ENCODE measurements around the gene NEUROG2.
"Not testable (repeated sequence)": the region's sequence is repeated elsewhere in the genome, so short reads cannot be mapped to it uniquely, and the experiment has no call there.

The NEUROG2 gene

DNA sequence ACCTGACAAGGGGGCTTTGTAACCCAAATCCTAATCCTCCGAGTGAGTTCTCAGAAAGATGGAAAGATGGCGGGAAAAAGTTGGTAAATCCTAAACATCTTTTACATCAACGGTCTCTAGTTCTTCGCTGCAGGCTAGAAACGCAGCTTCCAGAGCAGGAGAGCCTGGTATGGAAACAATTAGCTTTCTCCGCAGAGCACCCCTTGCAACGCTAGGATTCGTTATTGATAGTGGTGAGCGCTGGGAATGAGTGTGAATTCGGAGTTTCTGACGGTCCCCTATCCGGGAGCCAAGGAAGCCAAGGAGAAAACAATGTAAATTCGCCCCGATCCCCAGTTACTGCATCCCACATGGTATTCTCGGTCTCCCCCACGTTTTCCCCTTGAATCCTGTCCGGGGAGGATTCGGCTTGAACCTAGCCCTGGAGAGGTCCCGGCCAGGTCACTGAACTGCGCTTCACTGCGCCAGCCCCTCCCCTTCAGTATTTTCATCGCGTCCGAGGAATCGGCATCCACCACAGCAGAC, 4.7 kb upstream of the NEUROG2 start:
- no peak for DNase-seq

DNA sequence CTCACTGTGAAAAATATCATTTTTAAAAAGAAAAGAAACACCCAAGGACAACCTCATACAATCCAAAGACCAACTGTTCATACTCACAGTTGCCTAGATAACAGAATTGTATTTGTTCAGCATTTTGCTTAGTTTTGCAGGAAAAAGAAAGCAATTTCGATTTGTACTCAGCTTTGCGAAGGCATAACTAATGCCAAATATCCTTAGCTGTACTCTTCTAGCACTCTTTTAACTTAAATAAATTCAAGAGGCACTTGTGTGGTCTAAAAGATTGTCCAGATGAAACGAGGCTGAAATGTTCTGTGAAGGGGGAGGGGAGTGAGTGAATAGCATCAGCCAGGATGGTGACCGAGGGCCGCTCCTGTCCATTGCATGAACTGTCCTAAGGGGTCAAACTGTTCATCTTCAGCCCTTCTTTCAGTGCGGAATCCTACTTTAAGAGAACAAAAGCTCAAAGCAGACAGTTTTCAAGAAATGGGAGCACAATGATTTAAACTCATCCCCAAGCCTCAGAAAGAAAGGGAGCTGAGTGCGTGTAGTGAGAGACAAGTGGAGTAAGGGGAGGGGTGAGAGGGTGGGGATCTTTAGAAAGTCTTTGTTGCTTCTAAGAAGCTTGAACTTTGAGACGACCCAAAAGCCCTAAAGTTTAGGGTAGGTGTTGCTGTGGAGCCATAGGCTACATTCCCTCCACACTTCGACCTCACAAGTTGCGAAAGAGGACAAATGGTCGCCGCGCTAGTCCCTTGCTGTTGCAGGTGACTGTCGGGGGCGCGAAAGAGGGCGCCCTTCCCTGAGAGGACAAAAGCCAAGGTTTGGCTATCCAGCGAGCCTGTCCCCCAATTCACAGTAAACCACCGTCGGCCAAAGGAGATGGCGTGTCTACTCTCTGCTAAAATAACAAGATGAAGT, 4.0 kb upstream of the NEUROG2 start:
- no peak for DNase-seq

DNA sequence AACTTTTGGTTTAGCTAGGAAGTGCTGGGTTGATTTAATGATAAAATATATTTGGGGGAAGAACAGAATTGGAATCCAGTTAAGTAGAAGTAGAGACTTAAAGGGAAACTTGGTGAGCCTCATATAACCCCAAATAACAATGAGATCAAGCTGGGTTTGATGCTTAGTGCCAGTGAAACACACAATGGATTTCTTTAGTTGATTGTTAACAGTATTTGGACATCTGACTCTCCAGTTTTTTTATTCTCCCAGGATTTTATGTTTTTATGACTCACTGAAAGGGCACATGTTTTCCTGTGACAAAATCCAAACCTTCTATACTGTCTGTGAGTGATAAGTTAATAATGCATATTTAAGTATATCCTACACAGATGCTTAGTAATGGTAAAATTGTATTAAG, 2.7 kb upstream of the NEUROG2 start:
- DNase-seq = no peak

DNA sequence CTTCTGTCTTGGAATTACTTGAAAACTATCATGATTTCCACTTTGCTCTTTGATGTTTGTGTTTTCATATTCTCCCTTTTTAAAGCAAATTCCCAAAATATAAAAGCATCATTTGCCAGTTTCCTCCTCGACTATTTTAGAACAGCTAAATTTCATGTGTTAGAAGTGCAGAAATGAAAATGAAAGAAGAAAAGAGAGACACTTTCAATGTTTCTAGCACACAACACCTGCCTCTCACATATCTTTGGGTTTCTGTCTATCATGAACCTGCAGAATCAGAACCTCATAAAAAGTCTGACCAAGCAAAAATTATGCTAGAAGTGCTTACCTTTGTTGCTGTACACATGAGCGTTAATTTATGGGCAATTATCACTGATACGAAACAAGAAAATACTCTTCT, 1.9 kb upstream of the NEUROG2 start:
- DNase-seq = no peak

DNA sequence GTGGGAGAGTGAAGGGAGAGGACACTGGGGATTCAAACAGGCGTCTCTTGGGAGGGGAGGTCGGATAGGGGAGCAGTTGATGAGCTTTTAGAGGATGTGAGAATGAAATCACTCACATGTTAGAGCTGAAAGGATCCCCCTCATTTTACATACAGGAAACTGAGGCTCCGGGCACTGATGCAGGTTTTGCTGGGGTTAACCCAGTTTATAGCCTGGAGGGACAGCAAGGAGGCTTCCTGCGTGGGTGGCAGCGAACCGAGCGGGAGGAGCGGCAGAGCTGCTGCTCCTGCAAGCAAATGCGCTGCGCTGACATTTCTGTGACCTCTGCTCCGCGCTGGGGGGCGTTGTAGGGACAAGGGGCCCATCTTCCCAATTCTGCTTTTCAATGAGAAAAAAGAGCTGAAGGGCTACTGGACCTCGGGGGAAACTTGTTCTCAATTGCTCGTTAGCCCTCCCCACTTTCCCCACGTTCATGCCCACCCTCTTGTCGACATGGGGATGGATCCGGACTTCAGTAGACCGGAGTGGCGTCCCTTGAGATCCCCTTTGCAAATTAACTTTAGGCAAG, 1.2 kb upstream of the NEUROG2 start:
- DNase-seq = no peak

DNA sequence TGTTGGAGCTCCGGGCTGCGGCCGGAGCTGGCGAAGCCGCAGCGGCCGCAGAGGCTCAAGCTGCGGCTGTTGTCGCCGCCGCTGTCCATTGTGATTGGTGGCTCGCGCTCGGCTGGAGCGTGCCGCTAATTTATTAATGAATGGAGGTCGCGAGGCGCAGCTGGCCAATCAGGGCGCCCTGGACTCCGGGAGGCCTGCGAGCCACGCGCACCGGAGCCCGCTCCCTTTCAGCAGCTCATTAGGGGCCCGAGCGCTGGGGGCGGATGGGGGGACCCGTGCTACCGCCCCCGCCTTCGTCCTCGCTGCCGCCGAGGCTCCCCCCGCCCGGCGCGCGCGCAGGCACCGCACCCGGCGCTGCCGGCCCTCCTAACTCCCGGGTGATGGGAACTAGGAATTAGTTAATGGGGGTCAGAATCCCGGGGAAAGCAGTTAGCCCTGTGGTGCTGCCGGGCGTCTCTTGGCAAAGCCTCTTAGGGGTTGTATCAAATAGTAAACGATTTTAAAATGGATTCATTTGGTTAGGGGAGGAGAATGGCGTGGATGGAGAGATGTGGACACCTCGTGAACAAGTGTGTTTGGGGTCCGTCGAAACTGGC, 589 bp upstream of the NEUROG2 start:
- no peak for DNase-seq

DNA sequence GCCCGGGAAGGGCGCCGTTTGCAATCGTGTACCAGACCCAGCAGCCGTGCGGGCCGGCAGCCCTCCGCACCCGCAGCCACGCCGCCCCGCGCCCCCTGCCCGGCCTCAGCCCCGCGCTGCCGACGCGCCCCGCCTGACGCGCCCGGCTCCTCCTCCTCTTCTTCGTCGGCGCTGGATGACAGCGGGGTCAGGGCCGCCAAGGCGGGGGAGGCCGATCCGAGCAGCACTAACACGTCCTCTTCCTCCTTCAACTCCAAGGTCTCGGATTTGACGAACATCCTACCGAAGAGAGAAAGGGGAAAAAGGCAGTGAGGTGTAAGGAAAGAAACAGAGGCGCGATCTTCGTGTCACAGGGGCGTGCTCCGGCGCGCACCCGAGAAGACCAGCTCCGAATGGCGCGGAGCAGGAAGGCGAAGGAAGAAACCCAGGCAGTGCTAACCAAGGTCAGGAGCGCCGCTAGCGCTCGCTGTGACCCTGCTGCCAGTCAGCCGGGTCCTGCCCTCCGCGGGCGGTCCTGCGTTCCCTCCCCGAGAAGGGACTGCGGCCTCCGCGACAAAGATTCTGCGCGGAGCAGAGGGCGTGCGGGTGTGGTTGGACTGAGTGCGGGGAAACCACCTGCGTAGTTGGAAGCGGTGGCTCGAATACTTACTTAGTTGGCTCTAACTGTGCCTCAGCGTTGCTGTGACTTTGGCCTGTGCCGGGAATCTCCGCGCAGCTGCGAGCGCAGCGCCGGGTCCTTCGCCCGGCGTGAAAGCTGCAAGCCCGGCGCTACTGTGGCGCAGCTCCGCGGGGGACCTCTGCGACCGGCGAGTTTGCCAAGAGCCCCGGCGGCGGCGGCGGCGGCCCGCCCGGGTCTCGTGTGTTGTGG, 548 bp downstream of the NEUROG2 start:
- no peak for DNase-seq

DNA sequence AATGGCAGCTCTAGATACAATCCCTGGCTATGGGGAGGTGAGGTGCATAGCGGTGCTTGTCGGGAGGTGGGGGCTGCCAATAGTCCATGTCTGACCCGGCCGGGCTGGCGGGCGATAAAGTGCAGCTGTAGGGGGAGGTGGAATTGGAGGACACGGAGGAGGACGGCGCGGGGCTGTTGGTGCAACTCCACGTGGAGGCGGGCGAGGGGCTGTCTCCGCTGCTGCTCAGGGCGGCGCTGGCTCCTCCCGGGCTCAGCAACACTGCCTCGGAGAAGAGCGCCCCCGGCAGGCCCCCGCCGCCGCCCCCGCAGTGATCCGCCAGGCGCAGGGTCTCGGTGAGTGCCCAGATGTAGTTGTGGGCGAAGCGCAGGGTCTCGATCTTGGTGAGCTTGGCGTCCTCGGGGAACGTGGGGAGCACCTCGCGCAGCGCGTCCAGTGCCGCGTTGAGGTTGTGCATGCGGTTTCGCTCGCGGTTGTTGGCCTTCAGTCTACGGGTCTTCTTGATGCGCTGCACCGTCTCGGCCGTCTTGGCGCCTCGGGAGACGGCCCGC, 1.3 kb downstream of the NEUROG2 start:
- DNase-seq = no peak

DNA sequence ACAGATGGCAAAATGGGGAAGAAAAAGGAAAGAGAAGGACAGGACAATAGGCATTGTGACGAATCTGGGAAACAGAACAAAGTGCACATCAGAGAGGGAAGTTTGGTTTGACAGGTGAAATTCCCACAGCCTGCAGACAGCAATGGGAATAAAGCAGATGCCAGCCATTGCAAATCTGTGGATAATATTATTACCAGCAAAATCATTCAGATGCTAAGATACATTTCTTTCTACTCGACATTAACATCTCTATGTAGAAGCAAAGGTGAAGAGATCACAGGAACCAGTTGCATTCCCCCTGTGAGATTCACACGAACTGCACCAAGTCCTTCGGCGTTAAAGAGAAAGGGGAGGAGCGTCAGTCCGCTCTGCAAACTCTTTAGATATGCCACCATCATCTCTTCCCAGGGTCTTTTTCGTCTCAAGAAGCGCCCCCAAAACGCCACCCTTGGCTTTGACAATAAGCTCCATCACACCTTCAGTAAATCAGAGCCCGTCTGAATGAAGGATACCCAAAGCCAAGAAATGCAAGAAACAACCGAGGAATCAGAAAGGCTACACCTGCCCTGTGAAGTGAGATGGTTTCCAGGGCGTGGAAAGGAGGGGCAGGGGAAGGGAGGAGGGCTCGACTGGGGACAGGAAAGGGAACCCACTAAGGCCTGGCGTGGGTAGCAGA, 1.9 kb downstream of the NEUROG2 start:
- DNase-seq = no peak

DNA sequence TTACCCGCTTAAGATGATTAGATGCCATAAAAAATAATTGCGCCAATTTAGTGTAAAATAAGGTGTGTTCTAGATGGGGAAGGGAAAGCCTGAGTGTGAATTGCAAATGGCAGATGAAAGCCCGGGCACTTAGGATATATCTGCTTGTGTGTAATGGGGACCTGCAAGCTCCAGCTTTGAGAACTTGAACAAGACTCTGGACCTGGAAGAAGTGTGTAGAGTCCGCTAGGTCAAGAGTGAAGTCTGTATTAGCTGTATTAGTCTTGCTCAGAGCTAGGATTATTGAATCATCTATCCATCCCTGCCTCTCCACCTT, 4.2 kb downstream of the NEUROG2 start:
- no peak for DNase-seq

DNA sequence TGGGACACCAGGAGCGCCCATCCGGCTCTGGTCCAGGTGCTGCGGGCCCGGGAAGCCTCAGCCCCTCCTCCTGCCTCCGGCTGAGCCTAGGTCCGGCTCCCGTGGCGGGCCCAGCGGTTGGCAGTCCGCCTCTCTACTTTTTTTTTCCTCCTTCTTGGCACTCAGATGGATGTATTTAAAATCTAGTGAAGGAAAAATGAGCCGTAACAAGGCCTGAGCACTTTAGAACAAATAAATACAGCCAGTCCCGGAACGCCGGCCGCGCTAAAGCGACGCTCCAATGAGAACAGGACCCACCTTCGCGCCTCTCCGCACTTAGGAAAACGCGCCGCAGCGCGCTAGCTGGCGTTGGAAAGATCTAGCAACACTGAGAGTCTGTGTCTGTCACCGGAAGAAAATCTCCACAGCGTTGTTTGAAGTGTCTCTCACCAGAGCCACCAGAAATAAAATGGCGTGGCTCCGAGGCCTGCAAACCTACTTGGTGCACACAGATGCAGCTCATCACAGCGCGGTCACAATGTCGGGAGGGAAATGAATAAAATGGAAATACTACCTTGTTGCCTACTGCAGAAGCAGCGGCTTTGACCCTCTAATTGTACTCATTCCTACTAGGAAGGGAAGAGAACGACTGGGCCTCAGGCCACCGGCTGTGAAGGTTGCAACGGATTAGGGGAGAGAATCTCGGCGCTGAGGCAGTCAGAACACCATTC, 4.7 kb downstream of the NEUROG2 start:
- no peak for DNase-seq

DNA sequence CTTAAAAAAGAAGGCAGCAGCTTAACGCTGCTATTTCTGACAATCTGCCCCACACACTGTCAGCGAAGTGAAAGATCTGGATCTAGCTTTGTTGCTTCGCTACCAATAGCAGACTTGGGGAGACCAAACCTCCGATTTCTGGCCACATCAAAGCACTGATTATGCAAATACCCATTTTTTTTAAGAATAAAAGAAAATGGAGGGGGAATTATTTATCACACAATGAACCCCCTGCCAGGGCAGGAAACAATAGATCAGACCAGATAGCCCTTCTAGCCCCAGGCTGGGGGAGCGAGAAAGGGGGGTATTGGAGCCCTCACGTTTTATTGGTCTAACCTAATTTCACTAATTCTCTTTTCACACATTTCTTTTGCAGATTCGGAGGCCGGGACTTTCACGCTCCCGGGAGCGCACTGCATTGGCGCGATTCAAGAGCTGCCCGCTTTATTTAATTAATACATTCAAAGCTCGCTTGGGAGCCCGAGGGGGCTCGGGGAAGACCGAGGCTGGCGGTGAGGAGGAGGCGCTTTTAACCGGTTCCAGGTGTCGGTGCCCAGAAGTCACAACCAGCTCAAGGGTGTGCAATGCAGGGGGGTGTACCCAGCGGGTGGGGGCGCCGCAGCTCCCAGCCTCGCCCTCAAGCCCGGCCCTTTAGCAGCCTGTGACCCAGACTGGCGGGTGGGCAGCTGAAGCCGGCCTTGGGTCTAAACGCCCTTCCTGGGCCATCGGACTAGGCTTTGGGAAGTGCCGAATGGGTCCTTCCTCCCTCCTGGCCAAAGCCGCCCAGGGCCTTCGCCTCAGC, 5.5 kb downstream of the NEUROG2 start:
- no peak for DNase-seq

DNA sequence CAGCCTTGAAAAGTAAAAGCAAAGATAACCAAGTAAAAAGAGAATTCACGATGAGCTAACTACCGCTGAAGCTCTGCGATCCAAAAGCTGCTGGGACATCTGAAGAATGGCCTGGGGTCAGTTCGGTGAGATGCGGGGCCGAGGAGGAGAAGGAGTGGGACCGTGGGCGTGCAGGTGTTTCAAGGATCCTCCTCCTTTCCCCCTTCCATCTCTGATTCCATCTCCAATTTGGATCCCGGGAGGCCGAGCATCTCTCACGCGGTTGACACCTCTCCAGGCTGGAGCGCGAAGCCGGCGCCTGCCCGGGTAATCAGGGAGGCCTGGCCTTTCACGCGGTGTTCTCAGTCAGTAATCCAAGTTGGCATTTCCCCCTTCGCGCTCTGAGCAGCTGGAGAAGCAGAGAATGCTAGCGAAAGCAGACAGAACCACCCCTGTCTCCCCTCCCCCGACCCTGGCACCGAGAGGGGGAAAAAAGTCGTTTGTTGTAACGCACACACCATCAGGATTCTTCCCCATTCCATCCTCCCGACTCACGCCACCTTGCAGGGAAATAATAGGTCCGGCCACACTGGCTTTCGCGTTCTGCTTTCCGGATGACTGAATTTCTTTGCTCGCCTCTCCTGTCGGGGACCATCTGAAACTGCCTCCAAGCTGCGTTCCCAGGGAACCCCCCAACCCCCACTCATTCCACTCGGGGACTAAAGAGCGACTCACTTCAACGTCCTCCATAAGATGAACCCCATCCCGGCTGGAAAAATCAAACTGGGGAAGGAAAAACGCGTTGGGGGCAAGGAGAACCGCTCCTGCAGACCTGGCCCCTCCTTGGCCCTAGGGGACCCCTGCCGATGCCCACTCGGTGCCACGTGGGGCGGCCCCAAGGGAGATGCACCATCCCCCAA, 6.5 kb downstream of the NEUROG2 start:
- DNase-seq = no peak

DNA sequence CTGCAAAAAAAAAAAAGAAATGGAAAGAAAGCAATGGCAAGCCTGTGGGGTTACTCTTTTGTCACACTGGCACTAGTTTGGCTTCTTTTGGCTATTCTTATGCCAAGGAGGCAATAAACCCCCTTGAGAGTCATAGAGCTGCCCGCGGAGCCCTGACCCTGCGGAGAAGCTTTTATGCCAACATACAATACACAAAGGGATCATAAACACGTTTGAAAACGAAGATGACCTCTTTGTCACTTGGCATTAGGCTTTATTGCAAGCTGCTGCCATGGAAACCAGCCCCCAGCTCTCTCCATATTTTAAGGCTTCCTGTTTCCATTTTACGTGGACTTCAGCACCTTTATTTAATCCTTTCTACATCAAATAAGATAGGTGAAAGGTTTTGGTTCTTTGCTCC, 7.6 kb downstream of the NEUROG2 start:
- DNase-seq = no peak

DNA sequence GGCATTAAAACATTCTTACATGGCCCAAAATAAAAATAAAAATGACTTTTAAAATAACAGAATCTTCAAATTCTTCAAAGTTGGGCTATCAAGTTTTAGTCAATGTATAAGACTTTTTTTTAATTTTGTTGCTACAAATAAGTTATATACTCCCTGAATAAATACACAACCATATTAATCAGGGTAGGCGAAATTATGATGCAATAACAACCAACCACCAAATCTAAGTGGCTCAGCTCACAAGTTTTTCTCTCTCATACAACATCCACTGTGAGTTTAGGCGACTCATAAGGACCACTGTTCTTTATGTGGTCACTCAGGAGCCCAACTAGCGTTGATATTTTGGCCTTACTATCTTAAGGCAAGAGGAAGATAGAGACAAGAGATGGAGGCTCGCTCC, 11.2 kb downstream of the NEUROG2 start:
- DNase-seq = no peak

DNA sequence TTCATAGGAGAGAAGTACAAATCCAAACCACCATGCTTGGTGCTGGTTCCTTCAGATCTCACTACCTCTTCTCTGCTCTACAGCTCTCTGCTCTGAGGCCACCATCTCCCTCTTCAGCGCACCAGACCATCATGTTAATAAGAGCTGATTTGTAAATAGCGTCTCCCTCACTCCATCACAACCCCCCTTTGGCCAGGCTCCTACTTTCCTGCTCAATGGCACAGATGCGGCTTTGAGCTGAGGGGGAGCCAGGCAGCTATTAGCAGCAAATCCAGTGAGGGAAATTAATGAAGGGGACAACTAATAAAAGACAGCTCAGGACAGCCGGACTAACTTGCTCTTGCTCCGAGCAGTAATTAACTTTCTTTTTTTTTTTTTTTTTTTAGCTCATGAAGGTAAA, 13.1 kb downstream of the NEUROG2 start:
- no peak for DNase-seq

DNA sequence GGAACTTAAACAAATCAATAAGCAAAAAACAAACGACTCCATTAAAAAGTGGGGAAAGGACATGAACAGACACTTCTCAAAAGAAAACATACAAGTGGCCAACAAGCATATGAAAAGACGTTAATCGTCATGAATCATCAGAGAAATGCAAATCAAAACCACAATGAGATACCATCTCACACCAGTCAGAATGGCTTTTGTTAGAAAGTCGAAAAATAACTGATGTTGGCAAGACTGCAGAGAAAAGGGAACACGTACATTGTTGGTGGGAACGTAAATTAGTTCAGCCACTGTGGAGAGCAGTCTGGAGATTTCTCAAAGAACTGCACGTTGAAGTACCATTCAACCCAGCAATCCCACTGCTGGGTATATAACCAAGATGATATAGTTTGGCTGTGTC, 23.7 kb downstream of the NEUROG2 start:
- no peak for DNase-seq

DNA sequence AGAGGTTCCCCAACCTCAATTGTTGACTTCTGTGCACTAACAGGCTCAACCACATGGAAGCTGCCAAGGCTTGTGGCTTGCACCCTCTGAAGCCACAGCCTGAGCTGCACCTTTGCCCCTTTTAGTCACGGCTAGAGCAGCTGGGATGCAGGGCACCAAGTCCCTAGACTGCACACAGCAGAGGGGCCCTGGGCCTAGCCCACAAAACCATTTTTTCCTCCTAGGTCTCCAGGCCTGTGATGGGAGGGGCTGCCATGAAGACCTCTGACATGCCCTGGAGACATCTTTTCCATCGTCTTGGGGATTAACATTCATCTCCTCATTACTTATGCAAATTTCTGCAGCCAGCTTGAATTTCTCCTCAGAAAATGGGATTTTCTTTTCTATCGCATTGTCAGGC, 25.2 kb downstream of the NEUROG2 start:
- not testable (repeated sequence) for DNase-seq

DNA sequence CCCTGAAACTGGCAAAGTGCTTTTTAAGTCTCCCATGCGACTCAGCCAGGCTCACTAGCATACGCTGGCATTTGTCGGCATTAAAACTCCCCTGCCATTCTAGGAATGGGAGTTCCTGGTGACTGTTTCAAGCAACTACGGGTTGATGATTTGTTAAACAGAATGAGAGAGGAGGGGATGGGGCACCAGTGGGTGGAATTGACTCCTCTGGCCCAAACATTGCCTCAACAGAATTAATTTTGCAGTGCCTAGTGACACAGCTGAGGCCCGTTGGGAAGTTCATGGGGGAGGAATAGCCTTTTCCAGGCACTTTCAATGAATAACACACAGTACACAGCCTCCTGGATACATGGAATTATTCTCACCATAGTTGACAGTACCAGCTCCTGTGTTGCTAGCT, 30.1 kb downstream of the NEUROG2 start:
- no peak for DNase-seq

DNA sequence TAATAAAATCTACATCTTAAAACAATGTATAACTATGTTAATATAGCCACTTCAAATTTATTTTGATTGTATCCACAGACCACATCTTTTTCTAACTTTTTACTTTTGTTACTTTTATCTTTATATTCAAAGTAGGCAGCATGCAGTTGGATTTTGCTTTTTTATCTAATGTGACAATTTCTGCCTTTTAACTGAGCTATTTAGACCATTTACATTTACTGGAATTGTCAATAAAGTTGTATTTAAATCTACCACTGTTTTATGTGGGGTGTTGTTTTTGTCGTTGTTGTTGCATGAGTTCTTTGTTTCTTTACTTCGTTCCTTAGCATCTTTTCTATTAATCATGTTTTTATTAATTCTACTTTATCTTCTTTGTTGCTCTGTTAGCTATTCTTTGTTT, 42.0 kb downstream of the NEUROG2 start:
- no peak for DNase-seq
